OCI-LY1 (cell line): ENCODE measurements around the gene SH3PXD2A.

Experiments used
- EZH2 ChIP-seq: fragments of 200-600 bp; sonication (generic), shearing (Covaris generic); IDR thresholded peaks from 2 replicates; pipeline ENCODE4 v1.8.0; 2017; ENCODE audit warnings: borderline replicate concordance, mixed run types, mild to moderate bottlenecking, antibody characterized with exemption, low read length, moderate library complexity, mixed read lengths
- TF ChIP-seq, protein P1 (sequence below): fragments of 200-600 bp; sonication (generic), shearing (Covaris generic); IDR thresholded peaks from 2 replicates; pipeline ENCODE4 v1.5.1; 2017; ENCODE audit warnings: mild to moderate bottlenecking, antibody characterized with exemption, low read length, moderate library complexity, mixed read lengths

- TF ChIP-seq, protein P1, sequence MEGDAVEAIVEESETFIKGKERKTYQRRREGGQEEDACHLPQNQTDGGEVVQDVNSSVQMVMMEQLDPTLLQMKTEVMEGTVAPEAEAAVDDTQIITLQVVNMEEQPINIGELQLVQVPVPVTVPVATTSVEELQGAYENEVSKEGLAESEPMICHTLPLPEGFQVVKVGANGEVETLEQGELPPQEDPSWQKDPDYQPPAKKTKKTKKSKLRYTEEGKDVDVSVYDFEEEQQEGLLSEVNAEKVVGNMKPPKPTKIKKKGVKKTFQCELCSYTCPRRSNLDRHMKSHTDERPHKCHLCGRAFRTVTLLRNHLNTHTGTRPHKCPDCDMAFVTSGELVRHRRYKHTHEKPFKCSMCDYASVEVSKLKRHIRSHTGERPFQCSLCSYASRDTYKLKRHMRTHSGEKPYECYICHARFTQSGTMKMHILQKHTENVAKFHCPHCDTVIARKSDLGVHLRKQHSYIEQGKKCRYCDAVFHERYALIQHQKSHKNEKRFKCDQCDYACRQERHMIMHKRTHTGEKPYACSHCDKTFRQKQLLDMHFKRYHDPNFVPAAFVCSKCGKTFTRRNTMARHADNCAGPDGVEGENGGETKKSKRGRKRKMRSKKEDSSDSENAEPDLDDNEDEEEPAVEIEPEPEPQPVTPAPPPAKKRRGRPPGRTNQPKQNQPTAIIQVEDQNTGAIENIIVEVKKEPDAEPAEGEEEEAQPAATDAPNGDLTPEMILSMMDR: peak; percentile 86
- no peak for TF ChIP-seq EZH2
Observed at GRCh38 chr10:103564776-103565520, 290.4 kb downstream of the SH3PXD2A start.
